OCI-LY3 (cell line): ENCODE data around the gene ARL6IP5.

Source experiments
- CTCF ChIP-seq: fragments of 200-600, 300-600 bp; sonication (generic); IDR thresholded peaks from 2 replicates; pipeline ENCODE4 v1.5.1; 2014; ENCODE audit warnings: antibody characterized with exemption, low read length, low read depth
- EZH2phosphoT487 ChIP-seq: fragments of 200-600 bp; shearing (Covaris generic); IDR thresholded peaks from 2 replicates; pipeline ENCODE4 v1.6.1; 2018; ENCODE audit warnings: antibody characterized with exemption, mixed run types, low read depth

- TF ChIP-seq CTCF, result no peak
- TF ChIP-seq EZH2phosphoT487, result no peak
These were observed 32.2 kb downstream of the ARL6IP5 start for GRCh38 chr3:69116897-69117296.
